HUDEP-2 (cell line): Measurements from ENCODE around the gene PLEKHO2.

ENCODE experiments used
- DNase-seq, 76 experiments: peaks; one replicate each; lab custom pipeline; 2025; ENCODE audit not compliant: unreplicated experiment in 76 of 76; lab: John Stamatoyannopoulos, UW

PLEKHO2 gene

GRCh38 chr15:64891561-64891960, 49.8 kb downstream of the PLEKHO2 start:
- no peak for DNase-seq

GRCh38 chr15:64892847-64893403, 51.2 kb downstream of the PLEKHO2 start:
- peak in 1 of 76 experiments; percentile 8 for DNase-seq

- DNase-seq = peak in 44 of 76 experiments; percentile 12 to 94 (median 63)
These were observed 52.0 kb downstream of the PLEKHO2 start for GRCh38 chr15:64893481-64894394.

GRCh38 chr15:64894395-64895056, 52.8 kb downstream of the PLEKHO2 start:
- no peak for DNase-seq

- peak in 4 of 76 experiments; percentile 7 to 36 (median 24) for DNase-seq
These were observed 53.8 kb downstream of the PLEKHO2 start for GRCh38 chr15:64895285-64896065.

GRCh38 chr15:64896371-64897069, 54.8 kb downstream of the PLEKHO2 start:
- DNase-seq = no peak

GRCh38 chr15:64897345-64897985, 55.8 kb downstream of the PLEKHO2 start:
- DNase-seq = peak in 47 of 76 experiments; percentile 6 to 53 (median 24)

- DNase-seq = no peak
These were observed 56.7 kb downstream of the PLEKHO2 start for GRCh38 chr15:64898406-64898805.

GRCh38 chr15:64901141-64901540, 59.4 kb downstream of the PLEKHO2 start:
- DNase-seq = no peak

- DNase-seq = no peak
These were observed 60.2 kb downstream of the PLEKHO2 start for GRCh38 chr15:64901914-64902313.

GRCh38 chr15:64902863-64903262, 61.1 kb downstream of the PLEKHO2 start:
- no peak for DNase-seq

- no peak for DNase-seq
These were observed 61.7 kb downstream of the PLEKHO2 start for GRCh38 chr15:64903326-64903950.

GRCh38 chr15:64904189-64904588, 62.5 kb downstream of the PLEKHO2 start:
- no peak for DNase-seq

GRCh38 chr15:64905119-64905831, 63.6 kb downstream of the PLEKHO2 start:
- peak in 54 of 76 experiments; percentile 6 to 71 (median 44) for DNase-seq

- no peak for DNase-seq
These were observed 64.2 kb downstream of the PLEKHO2 start for GRCh38 chr15:64905941-64906340.

GRCh38 chr15:64906402-64906801, 64.7 kb downstream of the PLEKHO2 start:
- no peak for DNase-seq

- DNase-seq = no peak
These were observed 66.3 kb downstream of the PLEKHO2 start for GRCh38 chr15:64907991-64908390.

- no peak for DNase-seq
These were observed 67.8 kb downstream of the PLEKHO2 start for GRCh38 chr15:64909546-64909945.
